ENCODE measurements around the gene OR3A3.

DNA sequence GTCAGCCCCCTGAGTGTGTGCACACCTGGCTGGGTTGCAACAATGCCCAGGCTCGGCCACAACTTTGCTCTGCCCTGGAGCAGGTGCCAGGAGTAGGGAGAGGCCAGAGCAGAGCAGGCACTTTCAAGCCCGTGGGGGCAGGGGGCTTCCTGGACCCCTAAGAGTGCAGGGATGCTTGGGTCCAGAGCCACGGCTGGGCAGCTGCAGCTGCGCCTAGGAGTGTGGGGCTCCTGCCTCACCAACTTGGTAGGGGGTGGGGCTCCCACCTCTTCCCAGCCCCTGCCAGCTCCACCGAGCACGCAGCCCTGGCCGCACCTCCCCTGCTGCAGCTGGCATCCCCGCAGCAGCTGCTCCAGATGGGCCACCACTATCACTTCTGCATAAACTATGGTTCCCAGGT, 32.8 kb upstream of the OR3A3 start:
- TF ChIP-seq SPI1 (IDR thresholded peaks at IDR 0.05; ENCODE audit: borderline replicate concordance, insufficient read depth, low read depth, low read length) (no peak), NFYB (IDR thresholded peaks at IDR 0.05; ENCODE audit: insufficient read depth, low read depth, low read length) (no peak), ZNF274 (IDR thresholded peaks at IDR 0.05; ENCODE audit: insufficient read depth, insufficient read length) (no peak)
